Fibroblast of pulmonary artery (primary cell): ENCODE measurements around the gene DENND1B.
"Not testable (repeated sequence)": the region's sequence is repeated elsewhere in the genome, so short reads cannot be mapped to it uniquely, and the experiment has no call there.

Experiments
- DNase-seq: peaks from one replicate; pipeline ENCODE4 v3.0.0-alpha.2; 2010; ENCODE audit warnings: low read depth
- H3K4me3 ChIP-seq: replicated peaks from 2 replicates; pipeline ENCODE4 v1.5.1; 2011; ENCODE audit warnings: low read depth, mild to moderate bottlenecking, control low read depth, low read length, moderate library complexity
- TF ChIP-seq, protein P1 (sequence below): IDR thresholded peaks from 2 replicates; pipeline ENCODE4 v1.5.1; 2011; ENCODE audit warnings: mild to moderate bottlenecking, control low read depth, low read length, inconsistent platforms; ENCODE audit errors: missing control alignments

Gene DENND1B

DNA sequence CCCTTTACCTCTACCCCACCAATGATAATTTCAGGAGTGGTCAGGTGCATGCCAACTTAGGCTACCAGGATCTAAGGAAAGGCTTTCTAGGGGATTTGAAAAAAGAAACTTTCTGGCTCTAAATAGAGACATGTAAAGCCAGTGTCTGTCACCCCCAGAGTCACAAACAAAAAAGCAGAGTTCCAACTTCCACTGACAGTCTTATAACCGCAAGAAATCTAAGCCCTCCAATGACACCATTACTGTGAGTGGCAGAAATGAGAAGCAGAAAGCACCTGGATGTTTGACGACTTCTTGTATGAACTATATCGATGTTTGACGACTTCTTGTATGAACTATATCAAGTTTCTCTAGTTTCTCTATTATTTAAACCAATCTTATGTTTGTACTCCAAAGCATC, 6.0 kb downstream of the DENND1B start:
- no peak overlapping the region for H3K4me3 ChIP-seq
- TF ChIP-seq, protein P1, sequence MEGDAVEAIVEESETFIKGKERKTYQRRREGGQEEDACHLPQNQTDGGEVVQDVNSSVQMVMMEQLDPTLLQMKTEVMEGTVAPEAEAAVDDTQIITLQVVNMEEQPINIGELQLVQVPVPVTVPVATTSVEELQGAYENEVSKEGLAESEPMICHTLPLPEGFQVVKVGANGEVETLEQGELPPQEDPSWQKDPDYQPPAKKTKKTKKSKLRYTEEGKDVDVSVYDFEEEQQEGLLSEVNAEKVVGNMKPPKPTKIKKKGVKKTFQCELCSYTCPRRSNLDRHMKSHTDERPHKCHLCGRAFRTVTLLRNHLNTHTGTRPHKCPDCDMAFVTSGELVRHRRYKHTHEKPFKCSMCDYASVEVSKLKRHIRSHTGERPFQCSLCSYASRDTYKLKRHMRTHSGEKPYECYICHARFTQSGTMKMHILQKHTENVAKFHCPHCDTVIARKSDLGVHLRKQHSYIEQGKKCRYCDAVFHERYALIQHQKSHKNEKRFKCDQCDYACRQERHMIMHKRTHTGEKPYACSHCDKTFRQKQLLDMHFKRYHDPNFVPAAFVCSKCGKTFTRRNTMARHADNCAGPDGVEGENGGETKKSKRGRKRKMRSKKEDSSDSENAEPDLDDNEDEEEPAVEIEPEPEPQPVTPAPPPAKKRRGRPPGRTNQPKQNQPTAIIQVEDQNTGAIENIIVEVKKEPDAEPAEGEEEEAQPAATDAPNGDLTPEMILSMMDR, result no peak
- no peak for DNase-seq

DNA sequence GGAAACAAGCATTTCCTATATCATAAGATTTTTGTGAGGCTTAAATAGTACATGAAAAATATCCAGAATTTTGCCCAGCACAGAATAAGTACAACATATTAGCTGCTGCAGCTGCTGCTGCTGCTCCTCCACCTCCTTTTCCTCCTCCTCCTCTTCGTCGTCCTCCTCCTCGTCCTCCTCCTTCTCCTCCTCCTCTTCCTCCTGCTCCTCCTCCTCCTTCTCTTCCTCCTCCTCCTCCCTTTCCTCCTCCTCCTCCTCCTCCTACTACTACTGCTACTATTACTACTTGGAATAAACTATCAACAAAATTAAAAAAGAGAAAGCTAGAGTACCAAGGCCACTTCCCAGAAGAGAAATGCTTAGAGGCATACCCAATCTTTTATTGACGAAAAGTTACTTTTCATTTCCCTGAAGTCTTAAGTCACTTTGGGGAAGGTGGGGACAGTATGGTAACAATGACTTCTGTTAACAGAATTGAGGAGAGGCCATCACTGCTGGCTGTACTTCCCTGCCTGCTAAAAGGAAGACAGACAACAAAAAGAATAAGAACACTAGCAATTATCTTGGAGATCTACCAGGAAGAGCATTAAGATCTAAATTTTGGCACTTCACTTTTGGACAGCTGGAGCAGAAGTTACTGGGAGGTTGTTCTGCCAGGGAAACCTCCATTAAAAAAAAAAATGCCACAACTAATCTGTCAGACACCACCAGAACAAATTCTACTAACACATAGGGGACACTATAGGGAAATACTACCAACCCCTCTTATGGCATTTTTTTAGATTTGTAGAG, 7.1 kb downstream of the DENND1B start:
- TF ChIP-seq, protein P1, result no peak
- DNase-seq, result no peak
- H3K4me3 ChIP-seq, result no peak overlapping the region

DNA sequence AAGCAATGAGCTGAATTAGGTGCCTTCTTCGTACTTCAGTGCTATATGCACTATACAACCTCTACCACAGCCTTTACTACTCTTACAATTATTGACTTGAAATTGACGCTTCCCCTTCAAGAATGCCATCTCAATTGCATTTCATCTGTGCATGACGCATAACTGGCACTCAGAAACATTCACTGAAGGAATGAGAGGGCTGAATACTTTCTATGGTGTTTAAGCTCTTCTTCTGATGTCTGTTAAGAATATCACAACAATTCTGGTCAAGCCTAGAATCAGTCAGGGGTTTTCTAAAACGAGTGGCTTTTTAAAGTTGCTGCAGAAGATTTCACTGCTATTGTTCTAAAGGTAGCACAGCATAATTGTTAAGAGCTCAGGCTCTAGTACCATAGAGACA, 11.5 kb downstream of the DENND1B start:
- no peak overlapping the region for H3K4me3 ChIP-seq
- TF ChIP-seq, protein P1, result no peak
- DNase-seq, result no peak

DNA sequence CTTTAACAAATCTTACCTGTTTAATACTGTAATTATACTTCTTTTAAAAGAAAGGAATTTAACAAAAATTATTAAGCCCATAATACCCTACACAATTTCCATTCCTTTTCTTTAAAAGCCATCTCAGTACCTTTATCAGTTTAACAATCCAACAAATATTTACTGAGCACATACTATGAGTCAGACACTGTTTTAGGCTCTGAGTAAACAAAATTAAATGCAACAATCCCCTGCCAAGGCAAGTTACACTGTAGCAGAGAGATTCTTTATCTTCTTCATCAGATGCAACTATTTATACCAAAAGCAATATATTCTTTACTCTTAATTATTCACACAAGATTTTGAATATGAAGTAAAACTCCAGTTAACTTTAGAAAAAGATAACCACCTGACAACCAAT, 12.0 kb downstream of the DENND1B start:
- DNase-seq, result no peak
- TF ChIP-seq, protein P1, result no peak
- no peak overlapping the region for H3K4me3 ChIP-seq

DNA sequence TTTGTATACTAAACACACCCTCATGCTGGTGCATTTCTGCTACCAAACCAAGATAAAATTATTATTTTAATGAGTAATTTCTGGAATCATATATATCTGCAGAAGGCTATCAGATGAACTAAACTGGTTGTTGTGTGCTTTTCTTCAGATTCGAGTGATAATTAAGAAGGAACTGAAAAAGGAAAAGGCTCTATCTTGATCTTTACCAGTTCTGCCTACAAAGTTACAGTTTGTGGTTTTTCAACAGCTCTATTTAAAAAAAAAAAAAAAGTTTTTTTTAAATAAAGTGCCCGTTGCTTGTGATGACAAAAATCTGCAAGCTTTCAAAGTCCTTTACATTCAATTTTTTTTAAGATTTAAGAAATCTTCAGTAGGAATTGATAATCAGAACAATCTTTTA, 13.6 kb downstream of the DENND1B start:
- no peak for DNase-seq
- H3K4me3 ChIP-seq, result no peak overlapping the region

DNA sequence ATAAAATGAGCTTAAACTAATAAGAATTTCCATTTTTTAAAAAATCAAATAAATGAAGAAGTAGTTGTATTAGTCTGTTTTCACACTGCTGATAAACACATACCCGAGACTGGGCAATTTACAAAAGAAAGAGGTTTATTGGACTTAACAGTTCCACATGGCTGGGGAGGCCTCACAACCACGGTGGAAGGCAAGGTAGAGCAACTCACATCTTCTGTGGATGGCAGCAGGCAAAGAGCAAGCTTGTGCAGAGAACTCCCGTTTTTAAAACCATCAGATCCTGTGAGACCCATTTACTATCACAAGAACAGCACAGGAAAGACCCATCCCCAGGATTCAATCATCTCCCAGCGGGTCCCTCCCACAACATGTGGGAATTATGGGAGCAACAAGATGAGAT, 19.7 kb downstream of the DENND1B start:
- not testable (repeated sequence) for H3K4me3 ChIP-seq, DNase-seq

More for the DNA sequence above, 13.6 kb downstream of the DENND1B start:
- TF ChIP-seq, protein P1, result no peak

DNA sequence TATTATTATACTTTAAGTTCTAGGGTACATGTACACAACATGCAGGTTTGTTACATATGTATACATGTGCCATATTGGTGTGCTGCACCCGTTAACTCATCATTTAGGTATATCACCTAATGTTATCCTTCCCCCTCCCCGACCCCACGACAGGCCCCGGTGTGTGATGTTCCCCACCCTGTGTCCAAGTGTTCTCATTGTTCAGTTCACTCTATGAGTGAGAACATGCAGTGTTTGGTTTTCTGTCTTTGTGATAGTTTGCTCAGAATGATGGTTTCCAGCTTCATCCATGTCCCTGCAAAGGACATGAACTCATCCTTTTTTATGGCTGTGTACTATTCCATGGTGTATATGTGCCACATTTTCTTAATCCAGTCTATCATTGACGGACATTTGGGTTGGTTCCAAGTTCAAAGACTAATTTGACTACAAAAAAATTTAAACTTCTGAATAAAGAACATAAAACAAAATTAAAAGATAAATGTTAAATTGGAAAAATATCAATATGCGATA, 22.6 kb downstream of the DENND1B start:
- H3K4me3 ChIP-seq, DNase-seq: not testable (repeated sequence)

DNA sequence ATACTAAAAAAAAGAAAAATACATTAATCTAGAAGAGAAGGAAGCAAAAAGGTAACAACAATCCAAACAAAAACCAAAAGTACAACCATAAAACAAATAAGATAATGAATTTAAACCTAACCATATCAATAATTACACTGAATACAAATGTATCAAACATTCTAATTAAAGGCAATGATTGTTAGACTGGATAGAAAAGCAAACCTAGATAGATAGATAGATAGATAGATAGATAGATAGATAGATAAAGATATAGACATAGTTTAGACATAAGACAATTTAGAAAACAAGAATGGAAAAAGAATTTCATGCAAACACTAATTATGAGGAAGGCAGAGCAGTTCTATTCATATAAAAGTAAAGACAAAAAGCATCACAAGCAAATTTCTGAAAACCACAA, 24.9 kb downstream of the DENND1B start:
- H3K4me3 ChIP-seq, result no peak overlapping the region
- TF ChIP-seq, protein P1, result no peak
- DNase-seq, result no peak
